Measurements from ENCODE around the gene ZNF836. TPM values are rescaled to one million over a fixed set of nuclear protein-coding genes. Genes with fewer than 3 reads are reported as not detected.

The ZNF836 gene
- total and polyA plus RNA-seq, 2 of the 13 experiments (the other 11 are each of a cell fraction or from before 2014, with no cell fraction given): 1.6 to 5.3 TPM

GRCh38 chr19:52190487-52191293, 19.3 kb upstream of the ZNF836 start (continued):
- no peak for TF ChIP-seq SETDB1 (CRISPR knock-in tag; IDR thresholded peaks at IDR 0.05; ENCODE audit: borderline replicate concordance)
- TF ChIP-seq MYNN (CRISPR knock-in tag; IDR thresholded peaks at IDR 0.05; ENCODE audit: low read depth): no peak
- TF ChIP-seq ARID2 (CRISPR knock-in tag; IDR thresholded peaks at IDR 0.05; ENCODE audit: borderline replicate concordance): peak; percentile 55; the same call in 1 of the 2 replicates
- TF ChIP-seq REXO4 (CRISPR knock-in tag; IDR thresholded peaks at IDR 0.05; ENCODE audit: borderline replicate concordance): no peak
- TF ChIP-seq ARNT (IDR thresholded peaks at IDR 0.05): no peak
- no peak for TF ChIP-seq ZNF121 (CRISPR knock-in tag; IDR thresholded peaks at IDR 0.05)
- TF ChIP-seq KLF13 (CRISPR knock-in tag; IDR thresholded peaks at IDR 0.05): 0 out of 2 replicates have a peak, but pooled peaks have one; percentile 9
- no peak for TF ChIP-seq FOXC1 (CRISPR knock-in tag; IDR thresholded peaks at IDR 0.05; ENCODE audit: borderline replicate concordance)
- no peak for TF ChIP-seq ZNF263 (CRISPR knock-in tag; IDR thresholded peaks at IDR 0.05)
- TF ChIP-seq ZBTB33 (CRISPR knock-in tag; IDR thresholded peaks at IDR 0.05): no peak
- TF ChIP-seq, protein P1, sequence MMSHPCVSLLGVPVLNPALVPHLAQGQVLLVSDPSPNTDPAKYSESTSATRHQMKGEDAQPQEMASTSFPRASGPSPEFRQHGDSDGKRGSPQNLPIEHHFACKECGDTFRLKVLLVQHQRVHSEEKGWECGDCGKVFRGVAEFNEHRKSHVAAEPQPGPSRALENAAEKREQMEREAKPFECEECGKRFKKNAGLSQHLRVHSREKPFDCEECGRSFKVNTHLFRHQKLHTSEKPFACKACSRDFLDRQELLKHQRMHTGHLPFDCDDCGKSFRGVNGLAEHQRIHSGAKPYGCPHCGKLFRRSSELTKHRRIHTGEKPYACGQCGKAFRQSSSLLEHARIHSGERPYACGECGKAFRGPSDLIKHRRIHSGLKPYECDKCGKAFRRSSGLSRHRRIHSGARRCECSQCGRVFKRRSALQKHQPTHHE (CRISPR knock-in tag; IDR thresholded peaks at IDR 0.05; ENCODE audit: borderline replicate concordance): no peak
- TF ChIP-seq YY1 (IDR thresholded peaks at IDR 0.05; ENCODE audit: insufficient read depth, insufficient replicate concordance, low read depth, low read length): no peak
- TF ChIP-seq PCBP2 (optimal IDR thresholded peaks at IDR 0.05; ENCODE audit: low read depth, low read length, poor library complexity, severe bottlenecking): no peak
- 0 out of 2 replicates have a peak, but pooled peaks have one; percentile 57 for TF ChIP-seq ZNF816 (CRISPR knock-in tag; IDR thresholded peaks at IDR 0.05; ENCODE audit: borderline replicate concordance)
- TF ChIP-seq POLR2G (IDR thresholded peaks at IDR 0.05; ENCODE audit: low read depth, low read length): no peak
- no peak for TF ChIP-seq ETV6 (CRISPR knock-in tag; conservative IDR thresholded peaks at IDR 0.05)
- TF ChIP-seq HOXD1 (CRISPR knock-in tag; IDR thresholded peaks at IDR 0.05): no peak
- no peak for TF ChIP-seq SMAD3 (CRISPR knock-in tag; IDR thresholded peaks at IDR 0.05)
- peak; percentile 31; the same call in 1 of the 2 replicates for TF ChIP-seq ZNF687 (CRISPR knock-in tag; IDR thresholded peaks at IDR 0.05)
- no peak for TF ChIP-seq ZNF205 (CRISPR knock-in tag; IDR thresholded peaks at IDR 0.05)
- TF ChIP-seq REPIN1 (CRISPR knock-in tag; IDR thresholded peaks at IDR 0.05; ENCODE audit: borderline replicate concordance, low read depth): no peak

Data from HepG2 (cell line).